Right atrium auricular region (tissue), 2 donors: ENCODE results near the gene MOK. TPM values are rescaled to one million over a fixed set of nuclear protein-coding genes. Genes with fewer than 3 reads are reported as not detected.

ENCODE experiments used
- DNase-seq: peaks from one replicate; pipeline ENCODE4 v3.0.0-alpha.2; 2019; ENCODE audit warnings: low spot score
- H3K27ac ChIP-seq, 2 donors: fragments of 200-600 bp; sonication (generic); 1 replicate in 1 of 2; 2 replicates in 1 of 2; pipeline ENCODE4 v1.5.1; 2016 to 2019
- H3K27me3 ChIP-seq, 2 donors: fragments of 200-600 bp; sonication (generic); one replicate each; pipeline versions ENCODE4 v1.5.1 to v1.6.0; 2017 to 2019
- H3K36me3 ChIP-seq: fragments of 200-600 bp; sonication (generic); one replicate; pipeline ENCODE4 v1.5.1; 2016
- H3K4me1 ChIP-seq, 2 donors: fragments of 200-600 bp; sonication (generic); one replicate each; pipeline versions ENCODE4 v1.5.1 to v1.6.0; 2017 to 2019
- H3K4me3 ChIP-seq, 2 donors: fragments of 200-600 bp; sonication (generic); 1 replicate in 1 of 2; 2 replicates in 1 of 2; pipeline ENCODE4 v1.5.1; 2017 to 2019; ENCODE audit warnings: mild to moderate bottlenecking in 1 of 2, moderate library complexity in 1 of 2
- H3K9me3 ChIP-seq, 2 donors: fragments of 200-600 bp; sonication (generic); one replicate each; pipeline ENCODE4 v1.5.1; 2019
- CTCF ChIP-seq, 2 donors: fragments of 200-600 bp; sonication (generic); IDR thresholded peaks; one replicate each; pipeline ENCODE4 v1.5.1; 2019; ENCODE audit warnings: antibody characterized with exemption in 2 of 2
- total RNA-seq, 2 donors: library from RNA; depleted of rRNA; stranded (reverse); fragments of >200 nt; gene quantifications; one replicate each; pipeline ENCODE4 v1.1.0, GENCODE V29; 2016

The MOK gene
- total RNA-seq, 2 donors from 2014 or later: 10.1 to 22.9 TPM

GRCh38 chr14:102184316-102185035 lies 120.5 kb downstream of the MOK start:
- Histone ChIP-seq H3K27me3 (no peaks in the 10 kb centered on the region), H3K36me3 (no peaks in the 10 kb centered on the region), H3K9me3 (no peaks in the 10 kb centered on the region), H3K4me3 (no peak overlapping the region), H3K4me1 (peaks cover 0 to 70% of the 10 kb centered on the region in 2 donors), H3K27ac (no peak overlapping the region)
- TF ChIP-seq CTCF (IDR thresholded peaks at IDR 0.05): no peak
- DNase-seq: no peak

- peaks cover 0 to 72% of the 10 kb centered on the region in 2 donors for H3K4me1 ChIP-seq
- H3K27ac ChIP-seq: no peak overlapping the region
- TF ChIP-seq CTCF (IDR thresholded peaks at IDR 0.05): no peak
- no peaks in the 10 kb centered on the region for H3K27me3 ChIP-seq
- H3K9me3 ChIP-seq: no peaks in the 10 kb centered on the region
- no peak overlapping the region for H3K4me3 ChIP-seq
- DNase-seq: no peak
- no peaks in the 10 kb centered on the region for H3K36me3 ChIP-seq
These were observed 121.1 kb downstream of the MOK start for GRCh38 chr14:102183886-102184285.

- Histone ChIP-seq H3K36me3 (no peaks in the 10 kb centered on the region), H3K27me3 (no peaks in the 10 kb centered on the region), H3K4me3 (no peak overlapping the region), H3K4me1 (peaks cover 0 to 72% of the 10 kb centered on the region in 2 donors), H3K9me3 (no peaks in the 10 kb centered on the region), H3K27ac (no peak overlapping the region)
- TF ChIP-seq CTCF (IDR thresholded peaks at IDR 0.05): no peak
- DNase-seq: no peak
These were observed 121.9 kb downstream of the MOK start for GRCh38 chr14:102182936-102183619.

GRCh38 chr14:102182190-102182589 lies 122.8 kb downstream of the MOK start:
- Histone ChIP-seq H3K4me3 (no peak overlapping the region), H3K27me3 (no peaks in the 10 kb centered on the region), H3K4me1 (peaks cover 0 to 68% of the 10 kb centered on the region in 2 donors), H3K27ac (no peak overlapping the region), H3K9me3 (no peaks in the 10 kb centered on the region), H3K36me3 (no peaks in the 10 kb centered on the region)
- TF ChIP-seq CTCF (IDR thresholded peaks at IDR 0.05): no peak
- DNase-seq: no peak

- Histone ChIP-seq H3K9me3 (no peaks in the 10 kb centered on the region), H3K4me1 (peaks cover 0 to 63% of the 10 kb centered on the region in 2 donors), H3K27me3 (no peaks in the 10 kb centered on the region), H3K36me3 (no peaks in the 10 kb centered on the region), H3K4me3 (no peak overlapping the region), H3K27ac (no peak overlapping the region)
- TF ChIP-seq CTCF (IDR thresholded peaks at IDR 0.05): no peak
- DNase-seq: no peak
These were observed 123.8 kb downstream of the MOK start for GRCh38 chr14:102181187-102181586.
